ENCODE results near the gene TAF7.
"Not testable (repeated sequence)": the region's sequence is repeated elsewhere in the genome, so short reads cannot be mapped to it uniquely, and the experiment has no call there.

TAF7 gene

GRCh38 chr5:141326088-141326854 lies 5.7 kb upstream of the TAF7 start:
- Histone ChIP-seq H3K27me3 (ENCODE audit: control insufficient read depth, insufficient read depth, low read length) (no peaks in the 10 kb centered on the region), H3K4me3 (ENCODE audit: low read length) (peak overlapping the region; percentile 73), H3K27ac (ENCODE audit: low read depth, low read length) (peak overlapping the region; percentile 59), H3K36me3 (ENCODE audit: control insufficient read depth, insufficient read depth, low read length) (no peaks in the 10 kb centered on the region), H3K4me1 (ENCODE audit: control insufficient read depth, insufficient read depth, low read length) (no peaks in the 10 kb centered on the region), H3K9ac (ENCODE audit: low read length) (peak overlapping the region; percentile 53)

DNA sequence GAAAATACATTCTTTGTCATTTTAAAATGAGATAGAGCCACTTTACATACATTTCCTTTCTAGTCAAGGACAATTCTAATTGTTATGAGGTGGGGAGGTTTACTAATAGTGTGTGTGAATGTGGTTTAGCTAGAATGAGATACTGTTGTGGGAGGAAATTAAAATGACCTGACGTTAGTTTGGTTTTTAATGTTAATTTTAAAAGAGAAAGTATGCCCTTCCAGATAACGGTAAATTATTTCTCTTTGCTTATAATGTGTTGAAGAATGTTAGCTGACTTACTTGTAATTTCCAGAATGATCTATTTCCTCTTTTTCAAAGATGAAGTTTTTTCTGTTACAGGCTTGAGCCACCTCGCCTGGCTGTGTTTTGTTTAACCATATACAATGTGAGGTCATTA lies 1.7 kb upstream of the TAF7 start:
- no peak overlapping the region for H3K4me3 ChIP-seq (ENCODE audit: low read length)
- H3K36me3 ChIP-seq (ENCODE audit: control insufficient read depth, insufficient read depth, low read length) = peaks cover 14% of the 10 kb centered on the region
- H3K9ac ChIP-seq (ENCODE audit: low read length) = no peak overlapping the region
- no peaks in the 10 kb centered on the region for H3K27me3 ChIP-seq (ENCODE audit: control insufficient read depth, insufficient read depth, low read length)
- no peak overlapping the region for H3K27ac ChIP-seq (ENCODE audit: low read depth, low read length)
- H3K4me1 ChIP-seq (ENCODE audit: control insufficient read depth, insufficient read depth, low read length) = peaks cover 3% of the 10 kb centered on the region

GRCh38 chr5:141319699-141320098 lies 885 bp downstream of the TAF7 start:
- H3K27ac ChIP-seq (ENCODE audit: low read depth, low read length) = no peak overlapping the region
- no peaks in the 10 kb centered on the region for H3K27me3 ChIP-seq (ENCODE audit: control insufficient read depth, insufficient read depth, low read length)
- peaks cover 17% of the 10 kb centered on the region for H3K36me3 ChIP-seq (ENCODE audit: control insufficient read depth, insufficient read depth, low read length)
- H3K4me1 ChIP-seq (ENCODE audit: control insufficient read depth, insufficient read depth, low read length) = peaks cover 3% of the 10 kb centered on the region
- H3K4me3 ChIP-seq (ENCODE audit: low read length) = peak overlapping the region; percentile 90
- no peak overlapping the region for H3K9ac ChIP-seq (ENCODE audit: low read length)

GRCh38 chr5:141319202-141319601 lies 1.4 kb downstream of the TAF7 start:
- peak overlapping the region; percentile 9 for H3K4me3 ChIP-seq (ENCODE audit: low read length)
- no peak overlapping the region for H3K9ac ChIP-seq (ENCODE audit: low read length)
- no peak overlapping the region for H3K27ac ChIP-seq (ENCODE audit: low read depth, low read length)
- peaks cover 3% of the 10 kb centered on the region for H3K4me1 ChIP-seq (ENCODE audit: control insufficient read depth, insufficient read depth, low read length)
- peaks cover 17% of the 10 kb centered on the region for H3K36me3 ChIP-seq (ENCODE audit: control insufficient read depth, insufficient read depth, low read length)
- H3K27me3 ChIP-seq (ENCODE audit: control insufficient read depth, insufficient read depth, low read length) = no peaks in the 10 kb centered on the region

DNA sequence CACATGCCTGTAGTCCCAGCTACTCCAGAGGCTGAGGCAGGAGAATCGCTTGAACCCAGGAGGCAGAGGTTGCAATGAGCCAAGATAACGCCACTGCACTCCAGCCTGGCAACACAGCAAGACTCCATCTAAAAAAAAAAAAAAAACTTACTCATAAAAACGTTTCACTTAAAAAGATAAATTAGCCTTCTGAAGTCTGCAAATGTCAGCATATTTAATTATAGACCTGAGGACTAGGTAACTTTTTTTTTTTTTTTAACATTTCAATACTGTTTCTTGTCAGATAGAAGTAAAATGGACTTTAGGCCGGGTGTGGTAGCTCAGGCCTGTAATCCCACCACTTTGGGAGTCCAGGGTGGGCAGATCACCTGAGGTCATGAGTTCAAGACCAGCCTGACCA lies 3.6 kb downstream of the TAF7 start:
- not testable (repeated sequence) for H3K27ac ChIP-seq (ENCODE audit: low read depth, low read length); H3K4me3 ChIP-seq (ENCODE audit: low read length); H3K27me3 ChIP-seq (ENCODE audit: control insufficient read depth, insufficient read depth, low read length); H3K4me1 ChIP-seq (ENCODE audit: control insufficient read depth, insufficient read depth, low read length); H3K9ac ChIP-seq (ENCODE audit: low read length)
- H3K36me3 ChIP-seq (ENCODE audit: control insufficient read depth, insufficient read depth, low read length) = peaks cover 17% of the 10 kb centered on the region

GRCh38 chr5:141313711-141314110 lies 6.9 kb downstream of the TAF7 start:
- Histone ChIP-seq H3K36me3 (ENCODE audit: control insufficient read depth, insufficient read depth, low read length) (peaks cover 7% of the 10 kb centered on the region), H3K4me1 (ENCODE audit: control insufficient read depth, insufficient read depth, low read length) (no peaks in the 10 kb centered on the region), H3K4me3 (ENCODE audit: low read length) (no peak overlapping the region), H3K27me3 (ENCODE audit: control insufficient read depth, insufficient read depth, low read length) (no peaks in the 10 kb centered on the region), H3K9ac (ENCODE audit: low read length) (no peak overlapping the region), H3K27ac (ENCODE audit: low read depth, low read length) (no peak overlapping the region)

DNA sequence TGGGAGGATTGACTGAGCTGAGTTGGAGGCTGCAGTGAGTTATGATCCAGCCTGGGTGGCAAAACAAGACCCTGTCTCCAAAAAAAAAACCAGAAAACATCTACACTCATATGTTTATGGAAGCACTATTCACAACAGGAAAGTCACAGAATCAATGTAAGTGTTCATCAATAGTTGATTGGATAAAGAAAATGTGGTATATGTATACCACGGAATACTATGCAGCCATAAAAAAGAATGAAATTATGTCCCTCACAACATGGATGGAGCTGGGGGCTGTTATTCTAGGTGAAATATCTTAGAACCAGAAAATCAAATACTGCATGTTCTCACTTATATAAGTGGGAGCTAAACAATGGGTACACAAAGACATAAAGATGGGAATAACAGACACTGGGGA lies 14.0 kb downstream of the TAF7 start:
- H3K4me3 ChIP-seq (ENCODE audit: low read length) = no peak overlapping the region
- no peak overlapping the region for H3K27ac ChIP-seq (ENCODE audit: low read depth, low read length)
- no peaks in the 10 kb centered on the region for H3K27me3 ChIP-seq (ENCODE audit: control insufficient read depth, insufficient read depth, low read length)
- H3K36me3 ChIP-seq (ENCODE audit: control insufficient read depth, insufficient read depth, low read length) = peaks cover 2% of the 10 kb centered on the region
- no peaks in the 10 kb centered on the region for H3K4me1 ChIP-seq (ENCODE audit: control insufficient read depth, insufficient read depth, low read length)
- H3K9ac ChIP-seq (ENCODE audit: low read length) = no peak overlapping the region

DNA sequence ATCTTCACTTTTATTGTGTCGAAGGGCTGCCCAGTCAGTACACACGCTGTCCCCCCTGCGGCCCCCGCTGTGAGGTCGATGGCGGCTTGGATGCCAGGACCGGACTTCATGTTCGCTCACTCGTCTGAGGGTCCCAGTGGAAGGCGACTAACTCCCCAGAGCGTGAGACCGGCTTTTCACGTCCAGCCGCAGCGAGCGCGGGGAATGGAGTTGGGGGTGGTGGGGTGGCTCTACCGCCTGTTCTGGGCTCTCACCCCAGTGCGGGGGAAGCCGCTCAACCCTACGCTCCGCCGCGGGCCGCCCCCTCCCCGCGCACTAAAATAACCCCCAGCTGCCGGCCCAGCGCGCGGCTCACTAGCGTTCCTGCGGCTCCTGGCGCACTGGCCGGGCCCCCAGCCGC lies 16.8 kb downstream of the TAF7 start, which contains the start of gene SLC25A2:
Gene SLC25A2 (minus strand): TSS at position 294 of the 400 bp plus-strand sequence. CDS start 184 bp downstream, at position 110.
- H3K27ac ChIP-seq (ENCODE audit: low read depth, low read length) = no peak within 1 kb of the TSS
- H3K4me3 ChIP-seq (ENCODE audit: low read length) = peak within 1 kb of the TSS; percentile 1
- H3K36me3 ChIP-seq (ENCODE audit: control insufficient read depth, insufficient read depth, low read length) = peaks cover 2% of the 10 kb centered on the region
- no peaks in the 10 kb centered on the region for H3K4me1 ChIP-seq (ENCODE audit: control insufficient read depth, insufficient read depth, low read length)
- no peaks in the 10 kb centered on the region for H3K27me3 ChIP-seq (ENCODE audit: control insufficient read depth, insufficient read depth, low read length)
- no peak within 1 kb of the TSS for H3K9ac ChIP-seq (ENCODE audit: low read length)

GRCh38 chr5:141298376-141298775 lies 22.2 kb downstream of the TAF7 start:
- Histone ChIP-seq H3K27ac (ENCODE audit: low read depth, low read length) (no peak overlapping the region), H3K4me3 (ENCODE audit: low read length) (no peak overlapping the region), H3K27me3 (ENCODE audit: control insufficient read depth, insufficient read depth, low read length) (no peaks in the 10 kb centered on the region), H3K4me1 (ENCODE audit: control insufficient read depth, insufficient read depth, low read length) (no peaks in the 10 kb centered on the region), H3K36me3 (ENCODE audit: control insufficient read depth, insufficient read depth, low read length) (peaks cover under 1% of the 10 kb centered on the region), H3K9ac (ENCODE audit: low read length) (no peak overlapping the region)

- no peak overlapping the region for H3K27ac ChIP-seq (ENCODE audit: low read depth, low read length)
- no peak overlapping the region for H3K4me3 ChIP-seq (ENCODE audit: low read length)
- H3K9ac ChIP-seq (ENCODE audit: low read length) = no peak overlapping the region
- no peaks in the 10 kb centered on the region for H3K36me3 ChIP-seq (ENCODE audit: control insufficient read depth, insufficient read depth, low read length)
- H3K4me1 ChIP-seq (ENCODE audit: control insufficient read depth, insufficient read depth, low read length) = no peaks in the 10 kb centered on the region
- no peaks in the 10 kb centered on the region for H3K27me3 ChIP-seq (ENCODE audit: control insufficient read depth, insufficient read depth, low read length)
These were observed 47.7 kb downstream of the TAF7 start for GRCh38 chr5:141272906-141273305.

GRCh38 chr5:141269195-141269594 lies 51.4 kb downstream of the TAF7 start:
- H3K9ac ChIP-seq (ENCODE audit: low read length) = no peak overlapping the region
- H3K36me3 ChIP-seq (ENCODE audit: control insufficient read depth, insufficient read depth, low read length) = no peaks in the 10 kb centered on the region
- H3K4me1 ChIP-seq (ENCODE audit: control insufficient read depth, insufficient read depth, low read length) = no peaks in the 10 kb centered on the region
- no peak overlapping the region for H3K4me3 ChIP-seq (ENCODE audit: low read length)
- H3K27ac ChIP-seq (ENCODE audit: low read depth, low read length) = no peak overlapping the region
- H3K27me3 ChIP-seq (ENCODE audit: control insufficient read depth, insufficient read depth, low read length) = no peaks in the 10 kb centered on the region

Measured in rectal smooth muscle tissue (tissue), 1 donor.